SK-N-MC (cell line): ENCODE data around the gene RBM22.

Experiments used
- DNase-seq: peaks from one replicate; pipeline ENCODE4 v3.0.0-alpha.2; 2011; ENCODE audit warnings: low read depth, low spot score
- H3K27ac ChIP-seq: fragments of 200-600 bp; sonication (generic); 2 replicates; pipeline ENCODE4 v1.5.1; 2016; ENCODE audit warnings: mixed run types
- H3K36me3 ChIP-seq: fragments of 200-600 bp; sonication (generic); 2 replicates; pipeline ENCODE4 v1.6.1; 2017; ENCODE audit warnings: antibody characterized with exemption, low read length, mixed read lengths; ENCODE audit not compliant: insufficient read depth
- H3K4me3 ChIP-seq: fragments of 200-600 bp; sonication (generic); 2 replicates; pipeline ENCODE4 v1.5.1; 2016
- H3K9ac ChIP-seq: fragments of 200-600 bp; sonication (generic); 2 replicates; pipeline ENCODE4 v1.8.0; 2017; ENCODE audit warnings: mixed run types, mixed read lengths; ENCODE audit not compliant: insufficient read length
- H3K9me3 ChIP-seq: fragments of 200-600 bp; sonication (generic); 2 replicates; pipeline ENCODE4 v1.6.1; 2017; ENCODE audit warnings: low read depth, mild to moderate bottlenecking, antibody characterized with exemption, low read length, moderate library complexity, mixed read lengths
- EZH2 ChIP-seq: fragments of 200-600 bp; sonication (generic); IDR thresholded peaks from one replicate; pipeline ENCODE4 v1.6.1; 2017; ENCODE audit warnings: antibody characterized with exemption
- FOXP2 ChIP-seq: optimal IDR thresholded peaks from 2 replicates; pipeline ENCODE3; 2011; ENCODE audit warnings: mild to moderate bottlenecking, moderate library complexity; ENCODE audit not compliant: insufficient read depth; ENCODE audit errors: extremely low read length, control extremely low read depth
- POLR2AphosphoS5 ChIP-seq: IDR thresholded peaks from 2 replicates; pipeline ENCODE4 v1.6.1; 2012; ENCODE audit warnings: mild to moderate bottlenecking, low read depth, low read length, borderline replicate concordance

The RBM22 gene

DNA sequence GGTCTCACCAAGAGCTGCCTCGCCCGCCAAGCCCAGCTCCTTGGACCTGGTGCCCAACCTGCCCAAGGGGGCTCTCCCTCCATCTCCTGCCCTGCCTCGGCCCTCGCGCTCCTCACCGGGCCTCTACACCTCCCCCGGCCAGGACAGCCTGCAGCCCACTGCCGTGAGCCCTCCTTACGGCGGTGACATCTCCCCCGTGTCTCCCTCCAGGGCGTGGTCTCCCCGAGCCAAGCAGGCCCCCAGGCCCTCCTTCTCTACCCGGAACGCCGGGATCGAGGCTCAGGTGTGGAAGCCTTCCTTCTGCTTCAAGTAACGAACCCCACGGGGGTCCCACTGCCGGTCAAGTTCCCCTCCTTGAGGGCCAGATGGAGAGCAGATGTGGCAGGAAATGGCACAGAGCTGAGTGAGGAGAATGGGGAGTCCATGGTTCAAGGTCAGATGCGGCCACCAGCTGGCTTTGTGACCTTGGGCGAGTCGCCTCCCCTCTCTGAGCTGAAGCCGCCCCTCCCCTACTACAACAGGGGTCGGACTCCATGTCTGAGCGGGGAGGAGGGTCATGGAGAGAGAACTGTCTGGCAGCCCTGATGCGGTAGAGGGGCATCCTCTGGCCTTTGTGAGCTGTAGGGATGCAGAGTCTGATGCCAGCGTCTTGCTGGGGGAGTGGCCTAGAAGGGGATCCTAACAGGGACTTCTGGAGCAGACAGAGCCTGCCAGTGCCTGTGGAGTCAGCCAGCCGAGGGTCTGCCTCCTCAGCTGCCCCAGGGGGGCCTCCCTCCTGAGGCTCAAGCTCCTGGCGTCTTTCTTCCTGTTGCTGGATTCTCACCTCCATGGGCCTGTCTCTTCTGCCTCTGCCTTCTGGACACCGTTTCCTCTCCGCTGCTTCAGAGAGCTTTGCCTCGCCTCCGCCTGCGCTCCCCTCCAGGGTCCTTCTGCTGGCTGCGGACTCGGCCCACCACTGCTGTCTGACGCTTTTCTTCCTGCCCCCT is 50.5 kb downstream of the RBM22 start:
- H3K27ac ChIP-seq, result 0 out of 2 replicates have a peak overlapping the region, but pooled peaks have one; percentile 30
- H3K9ac ChIP-seq, result no peak overlapping the region
- H3K36me3 ChIP-seq, result no peaks in the 10 kb centered on the region; the same call in 1 of the 2 replicates
- no peaks in the 10 kb centered on the region for H3K9me3 ChIP-seq
- TF ChIP-seq EZH2 (no peak), POLR2AphosphoS5 (no peak)
- H3K4me3 ChIP-seq, result no peak overlapping the region
- no peak for DNase-seq

DNA sequence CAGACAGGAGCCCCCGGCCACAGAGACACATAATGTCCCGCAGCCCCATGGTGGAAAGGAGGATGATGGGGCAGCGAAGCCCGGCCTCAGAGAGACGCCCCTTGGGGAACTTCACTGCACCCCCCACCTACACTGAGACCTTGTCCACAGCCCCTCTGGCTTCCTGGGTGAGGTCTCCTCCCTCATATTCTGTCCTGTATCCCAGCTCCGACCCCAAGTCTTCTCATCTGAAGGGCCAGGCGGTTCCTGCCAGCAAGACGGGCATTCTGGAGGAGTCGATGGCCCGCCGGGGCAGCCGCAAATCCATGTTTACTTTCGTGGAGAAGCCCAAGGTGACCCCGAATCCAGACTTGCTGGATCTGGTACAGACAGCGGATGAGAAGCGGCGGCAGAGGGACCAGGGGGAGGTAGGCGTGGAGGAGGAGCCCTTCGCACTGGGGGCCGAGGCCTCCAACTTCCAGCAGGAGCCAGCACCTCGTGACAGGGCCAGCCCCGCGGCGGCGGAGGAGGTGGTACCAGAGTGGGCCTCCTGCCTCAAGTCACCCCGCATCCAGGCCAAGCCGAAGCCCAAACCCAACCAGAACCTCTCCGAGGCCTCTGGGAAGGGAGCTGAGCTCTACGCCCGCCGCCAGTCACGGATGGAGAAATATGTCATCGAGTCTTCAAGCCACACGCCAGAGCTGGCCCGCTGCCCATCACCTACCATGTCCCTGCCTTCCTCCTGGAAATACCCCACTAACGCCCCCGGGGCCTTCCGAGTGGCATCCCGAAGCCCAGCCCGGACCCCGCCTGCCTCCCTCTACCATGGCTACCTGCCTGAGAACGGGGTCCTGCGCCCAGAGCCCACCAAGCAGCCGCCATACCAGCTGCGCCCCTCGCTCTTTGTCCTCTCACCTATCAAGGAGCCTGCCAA is 51.5 kb downstream of the RBM22 start:
- TF ChIP-seq EZH2 (no peak), POLR2AphosphoS5 (no peak), FOXP2 (no peak)
- Histone ChIP-seq H3K27ac (no peak overlapping the region), H3K36me3 (no peaks in the 10 kb centered on the region; the same call in 1 of the 2 replicates), H3K9me3 (no peaks in the 10 kb centered on the region), H3K9ac (no peak overlapping the region), H3K4me3 (no peak overlapping the region)
- DNase-seq, result no peak

DNA sequence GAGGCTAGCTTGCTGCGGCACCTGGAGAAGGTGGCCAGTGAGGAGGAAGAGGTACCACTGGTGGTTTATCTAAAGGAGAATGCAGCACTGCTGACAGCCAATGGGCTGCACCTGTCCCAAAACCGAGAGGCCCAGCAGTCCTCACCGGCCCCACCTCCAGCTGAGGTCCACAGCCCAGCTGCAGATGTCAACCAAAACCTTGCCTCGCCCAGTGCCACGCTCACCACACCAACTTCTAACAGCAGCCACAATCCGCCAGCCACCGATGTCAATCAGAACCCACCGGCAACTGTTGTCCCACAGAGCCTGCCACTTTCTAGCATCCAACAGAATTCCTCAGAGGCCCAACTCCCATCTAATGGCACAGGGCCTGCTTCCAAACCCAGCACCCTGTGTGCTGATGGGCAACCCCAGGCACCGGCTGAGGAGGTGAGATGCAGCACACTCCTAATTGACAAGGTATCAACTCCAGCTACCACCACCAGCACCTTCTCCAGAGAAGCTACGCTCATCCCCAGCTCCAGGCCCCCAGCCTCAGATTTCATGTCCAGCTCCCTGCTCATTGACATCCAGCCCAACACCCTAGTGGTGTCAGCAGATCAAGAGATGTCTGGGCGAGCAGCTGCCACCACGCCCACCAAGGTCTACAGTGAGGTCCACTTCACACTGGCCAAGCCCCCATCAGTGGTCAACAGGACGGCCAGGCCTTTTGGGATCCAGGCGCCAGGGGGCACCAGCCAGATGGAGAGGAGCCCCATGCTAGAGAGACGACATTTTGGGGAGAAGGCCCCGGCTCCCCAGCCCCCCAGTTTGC is 52.4 kb downstream of the RBM22 start:
- Histone ChIP-seq H3K4me3 (no peak overlapping the region), H3K27ac (no peak overlapping the region), H3K36me3 (no peaks in the 10 kb centered on the region; the same call in 1 of the 2 replicates), H3K9me3 (no peaks in the 10 kb centered on the region), H3K9ac (no peak overlapping the region)
- TF ChIP-seq EZH2, result no peak
- TF ChIP-seq POLR2AphosphoS5, result no peak
- no peak for DNase-seq

DNA sequence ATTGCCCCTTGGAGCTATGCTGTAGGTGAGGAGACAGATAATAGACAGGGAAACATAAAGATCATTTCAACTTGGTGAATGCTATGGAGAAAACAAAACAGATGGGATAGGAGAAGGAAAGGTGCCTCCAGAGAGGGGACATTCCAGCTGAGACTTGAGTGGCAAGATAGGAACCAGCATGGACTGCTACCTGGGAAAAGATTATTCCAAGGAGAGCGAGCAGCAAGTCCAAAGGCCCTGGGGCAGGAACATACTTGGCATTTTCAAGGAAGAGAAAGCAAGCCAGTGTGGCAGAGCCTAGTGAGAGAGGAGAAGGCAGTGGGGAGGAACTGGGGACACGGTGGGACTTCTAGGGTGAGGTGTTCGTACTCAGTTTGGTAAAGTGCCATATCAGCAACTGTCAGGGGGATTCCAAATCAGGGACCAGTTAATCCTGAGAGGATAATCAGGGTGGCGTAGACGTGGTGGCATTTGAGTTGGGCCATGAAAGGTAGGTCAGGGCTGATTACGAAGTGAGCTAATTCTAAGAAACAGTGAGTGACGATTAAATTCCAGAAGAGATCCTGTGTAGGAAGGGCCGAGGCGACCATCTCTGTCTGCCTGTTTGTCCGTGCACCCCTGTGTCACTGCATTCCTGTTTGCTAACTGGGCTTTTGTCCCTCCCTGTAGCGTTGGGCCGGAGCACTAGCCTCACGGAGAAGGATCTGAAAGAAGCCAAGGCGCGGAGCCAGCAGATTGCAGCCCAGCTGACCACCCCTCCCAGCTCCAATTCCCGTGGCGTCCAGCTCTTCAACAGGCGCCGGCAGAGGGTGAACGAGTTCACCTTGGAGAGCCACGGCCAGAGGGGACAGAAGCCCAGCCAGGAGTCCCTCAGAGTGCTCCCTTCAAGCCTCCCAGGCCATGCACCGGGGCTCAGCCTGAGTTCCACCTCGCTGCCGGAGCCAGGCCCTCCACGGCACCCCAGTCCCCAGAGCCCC is 53.3 kb downstream of the RBM22 start:
- DNase-seq, result no peak
- Histone ChIP-seq H3K27ac (no peak overlapping the region), H3K4me3 (no peak overlapping the region), H3K36me3 (no peaks in the 10 kb centered on the region; the same call in 1 of the 2 replicates), H3K9me3 (no peaks in the 10 kb centered on the region), H3K9ac (no peak overlapping the region)
- no peak for TF ChIP-seq FOXP2
- no peak for TF ChIP-seq EZH2
- no peak for TF ChIP-seq POLR2AphosphoS5

DNA sequence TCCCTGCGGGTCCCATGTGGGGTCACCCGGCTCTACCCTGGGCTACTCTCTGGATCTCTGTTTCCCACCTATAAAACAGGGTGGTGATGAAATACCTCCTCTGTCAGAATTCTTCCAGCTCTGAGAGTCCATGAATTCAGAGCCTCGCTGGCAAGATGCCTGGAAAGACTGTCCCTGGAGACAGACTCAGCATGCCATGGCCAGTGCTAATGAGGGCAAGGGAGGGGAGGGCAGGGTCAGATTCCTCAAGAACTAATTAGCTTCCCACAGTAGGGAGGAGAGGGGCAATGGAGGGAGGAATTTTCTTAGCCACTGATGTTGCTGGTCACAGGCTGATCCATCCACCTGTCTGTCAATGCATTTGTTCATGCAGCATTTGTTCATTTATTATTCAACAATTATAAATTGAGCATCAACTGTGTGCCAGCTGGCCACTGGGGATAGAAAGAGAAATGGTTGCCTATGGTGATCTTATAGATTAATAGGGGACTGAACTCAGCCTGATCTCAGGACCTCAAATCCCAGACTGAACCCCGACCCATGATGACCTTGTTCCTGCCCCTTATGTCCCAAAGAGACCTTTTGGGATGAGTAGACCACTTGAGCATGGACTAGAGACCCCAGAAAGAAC is 55.7 kb downstream of the RBM22 start:
- no peak for DNase-seq
- no peaks in the 10 kb centered on the region; the same call in 1 of the 2 replicates for H3K36me3 ChIP-seq
- no peak overlapping the region for H3K4me3 ChIP-seq
- no peak overlapping the region for H3K27ac ChIP-seq
- H3K9me3 ChIP-seq, result no peaks in the 10 kb centered on the region
- TF ChIP-seq FOXP2 (no peak), POLR2AphosphoS5 (no peak), EZH2 (no peak)
- H3K9ac ChIP-seq, result no peak overlapping the region

DNA sequence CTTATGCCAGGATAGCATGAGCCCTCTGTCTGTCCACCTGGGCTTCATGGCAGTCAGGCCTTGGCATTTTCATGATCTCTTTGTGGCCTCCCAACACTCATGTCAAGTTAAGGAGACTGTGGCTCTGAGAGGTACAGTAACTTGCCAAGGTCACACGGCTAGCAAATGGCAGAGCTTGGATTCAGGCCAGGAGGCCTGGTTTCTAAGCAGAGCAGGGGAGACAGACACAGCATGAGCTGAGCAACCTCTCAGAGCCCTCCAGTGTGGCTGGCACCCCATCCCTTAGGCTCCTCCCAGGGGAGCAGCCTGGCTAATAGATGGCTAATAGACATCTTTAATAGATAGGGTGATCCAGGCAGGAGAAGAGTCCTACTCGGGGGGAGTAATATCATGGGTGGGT is 56.3 kb downstream of the RBM22 start:
- DNase-seq, result no peak
- H3K9me3 ChIP-seq, result no peaks in the 10 kb centered on the region
- no peaks in the 10 kb centered on the region; the same call in 1 of the 2 replicates for H3K36me3 ChIP-seq
- H3K9ac ChIP-seq, result no peak overlapping the region
- H3K4me3 ChIP-seq, result no peak overlapping the region
- no peak for TF ChIP-seq FOXP2
- no peak for TF ChIP-seq EZH2
- no peak for TF ChIP-seq POLR2AphosphoS5
- no peak overlapping the region for H3K27ac ChIP-seq

DNA sequence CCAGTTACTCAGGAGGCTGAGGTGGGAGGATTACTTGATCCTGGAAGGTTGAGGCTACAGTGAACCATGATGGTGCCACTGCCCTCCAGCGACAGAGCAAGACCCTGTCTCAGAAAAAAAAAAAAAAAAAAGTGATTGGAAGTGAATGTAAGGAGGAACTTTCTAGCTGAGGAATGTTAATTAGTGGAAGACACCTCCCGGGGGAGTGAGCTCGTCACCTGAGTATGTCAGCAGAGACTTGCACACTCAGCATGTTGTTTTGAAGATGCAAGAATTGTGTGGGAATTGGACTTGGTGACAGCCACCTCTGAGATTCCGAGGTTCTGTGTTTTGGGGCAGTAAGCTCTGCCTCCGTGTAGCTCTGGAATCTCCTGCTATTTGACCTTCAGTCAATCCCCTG is 56.8 kb downstream of the RBM22 start:
- Histone ChIP-seq H3K27ac (no peak overlapping the region), H3K4me3 (no peak overlapping the region), H3K36me3 (no peaks in the 10 kb centered on the region; the same call in 1 of the 2 replicates), H3K9me3 (no peaks in the 10 kb centered on the region), H3K9ac (no peak overlapping the region)
- no peak for DNase-seq
- no peak for TF ChIP-seq POLR2AphosphoS5
- no peak for TF ChIP-seq EZH2
- no peak for TF ChIP-seq FOXP2
